GM18870 (cell line): ENCODE results near the gene SLK.

ENCODE experiments used
- ATAC-seq: cut with Tn5 transposase; IDR thresholded peaks from one replicate; pipeline ENCODE4 v1.9.1; 2021; ENCODE audit warnings: moderate library complexity; ENCODE audit not compliant: unreplicated experiment

Gene SLK

GRCh38 chr10:103986360-103986759 lies 19.4 kb downstream of the SLK start:
- ATAC-seq: no peak

- ATAC-seq: no peak
Observed at GRCh38 chr10:103990121-103990520, 23.2 kb downstream of the SLK start.

GRCh38 chr10:103990531-103990930 lies 23.6 kb downstream of the SLK start:
- no peak for ATAC-seq

GRCh38 chr10:103991393-103992128 lies 24.6 kb downstream of the SLK start:
- no peak for ATAC-seq

GRCh38 chr10:103995134-103995533 lies 28.2 kb downstream of the SLK start:
- ATAC-seq: no peak

- ATAC-seq: no peak
Observed at GRCh38 chr10:103998805-103999204, 31.9 kb downstream of the SLK start.

GRCh38 chr10:104002911-104003310 lies 36.0 kb downstream of the SLK start:
- no peak for ATAC-seq

GRCh38 chr10:104005172-104005863 lies 38.4 kb downstream of the SLK start:
- no peak for ATAC-seq

GRCh38 chr10:104011904-104012303 lies 45.0 kb downstream of the SLK start:
- ATAC-seq: no peak

GRCh38 chr10:104013489-104013888 lies 46.5 kb downstream of the SLK start:
- ATAC-seq: no peak

GRCh38 chr10:104014176-104014575 lies 47.2 kb downstream of the SLK start:
- no peak for ATAC-seq

- no peak for ATAC-seq
Observed at GRCh38 chr10:104016661-104017060, 49.7 kb downstream of the SLK start.

GRCh38 chr10:104018471-104018870 lies 51.5 kb downstream of the SLK start:
- ATAC-seq: no peak

GRCh38 chr10:104020020-104020419 lies 53.1 kb downstream of the SLK start:
- ATAC-seq: no peak

- no peak for ATAC-seq
Observed at GRCh38 chr10:104021246-104021645, 54.3 kb downstream of the SLK start.

- ATAC-seq: no peak
Observed at GRCh38 chr10:104022026-104022425, 55.1 kb downstream of the SLK start.

GRCh38 chr10:104025524-104025923 lies 58.6 kb downstream of the SLK start:
- no peak for ATAC-seq

GRCh38 chr10:104026762-104027161 lies 59.8 kb downstream of the SLK start:
- ATAC-seq: no peak

GRCh38 chr10:104028146-104028545 lies 61.2 kb downstream of the SLK start:
- no peak for ATAC-seq

GRCh38 chr10:104028823-104029520 lies 62.0 kb downstream of the SLK start:
- ATAC-seq: no peak

- no peak for ATAC-seq
Observed at GRCh38 chr10:104029521-104029860, 62.6 kb downstream of the SLK start.

- no peak for ATAC-seq
Observed at GRCh38 chr10:104031631-104032030, 64.7 kb downstream of the SLK start.
